ENCODE data around the gene LY6G5C.
"Not testable (repeated sequence)": the region's sequence is repeated elsewhere in the genome, so short reads cannot be mapped to it uniquely, and the experiment has no call there.

LY6G5C gene

DNA sequence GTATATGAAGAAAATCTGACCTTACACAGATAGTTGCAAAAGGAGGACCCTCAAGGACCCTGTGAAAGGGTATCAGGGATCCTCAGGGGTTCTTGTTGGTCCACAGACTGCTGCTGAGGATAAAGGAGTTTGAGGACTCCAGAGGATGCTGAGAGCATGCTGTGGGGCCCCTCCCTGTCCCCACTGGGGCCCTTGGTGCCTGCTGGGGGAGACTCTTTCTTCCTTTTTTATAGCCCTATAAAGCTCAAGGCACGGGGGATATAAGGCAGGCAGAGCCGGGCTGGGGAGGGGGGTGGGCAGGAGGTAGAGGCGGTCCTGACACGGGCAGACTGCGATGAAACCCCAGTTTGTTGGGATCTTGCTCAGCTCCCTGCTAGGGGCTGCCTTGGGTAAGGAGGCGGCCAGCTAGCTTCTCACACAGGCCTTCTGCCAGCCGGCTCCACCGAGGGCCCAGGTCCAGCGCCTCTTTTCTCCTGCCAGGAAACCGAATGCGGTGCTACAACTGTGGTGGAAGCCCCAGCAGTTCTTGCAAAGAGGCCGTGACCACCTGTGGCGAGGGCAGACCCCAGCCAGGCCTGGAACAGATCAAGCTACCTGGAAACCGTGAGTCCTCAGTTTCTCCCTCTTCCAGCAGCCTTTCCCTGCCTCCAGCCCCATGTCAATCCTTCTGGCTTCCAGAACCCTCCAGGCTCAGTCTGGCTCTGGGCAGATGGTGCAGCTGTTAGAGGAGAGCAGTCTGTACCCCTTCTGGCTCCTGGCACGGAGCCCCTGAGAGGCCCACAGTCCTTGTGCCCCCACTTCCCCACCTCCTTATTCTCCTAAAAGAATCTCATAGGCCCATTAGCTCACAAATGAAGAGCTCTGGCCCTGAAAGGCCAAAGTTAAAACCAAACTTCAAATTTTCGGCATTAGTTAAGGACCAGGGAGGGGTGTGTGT lies 34.4 kb upstream of the LY6G5C start, which contains the start of gene LY6G6D:
Gene LY6G6D, plus strand, starts transcription at position 327 of the 937 bp plus-strand sequence. Its CDS starts 8 bp downstream, at position 335.
- DNase-seq (ENCODE audit: low read depth) = no peak

DNA sequence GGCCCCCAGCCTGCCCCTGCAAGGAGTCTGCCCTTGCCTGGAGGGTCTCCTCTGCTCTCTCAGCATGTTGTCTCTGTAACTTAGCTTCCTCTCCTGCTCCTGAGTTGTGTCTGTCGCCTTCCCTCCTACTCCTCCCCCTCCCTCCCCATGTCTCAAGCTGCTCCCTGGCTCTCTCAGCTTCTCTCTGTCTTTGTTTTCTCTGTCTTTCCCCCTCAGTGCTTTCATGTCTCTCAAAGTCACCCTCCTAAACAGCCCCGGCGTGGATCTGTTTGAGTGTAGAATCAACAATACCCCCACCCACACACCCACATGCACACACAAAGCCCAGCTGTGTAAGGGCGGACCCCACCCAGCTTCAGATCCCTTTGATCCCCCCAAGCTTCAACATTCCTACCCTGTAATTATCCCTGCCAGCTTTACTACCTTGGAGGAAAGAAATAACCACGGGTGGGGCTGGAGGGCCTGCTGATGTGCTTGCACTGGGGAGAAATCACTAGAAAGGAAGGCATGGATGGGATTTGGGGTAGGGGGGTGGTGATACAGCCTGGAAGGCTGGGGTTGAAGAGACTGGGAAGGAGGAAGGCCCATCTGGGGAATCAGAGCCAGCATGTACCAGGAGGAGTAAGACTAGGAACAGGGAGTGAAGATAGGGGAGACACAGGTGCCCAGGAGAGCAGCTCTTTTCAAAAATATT lies 33.3 kb upstream of the LY6G5C start:
- DNase-seq (ENCODE audit: low read depth) = no peak

GRCh38 chr6:31713465-31713864 lies 32.6 kb upstream of the LY6G5C start:
- no peak for DNase-seq (ENCODE audit: low read depth)

DNA sequence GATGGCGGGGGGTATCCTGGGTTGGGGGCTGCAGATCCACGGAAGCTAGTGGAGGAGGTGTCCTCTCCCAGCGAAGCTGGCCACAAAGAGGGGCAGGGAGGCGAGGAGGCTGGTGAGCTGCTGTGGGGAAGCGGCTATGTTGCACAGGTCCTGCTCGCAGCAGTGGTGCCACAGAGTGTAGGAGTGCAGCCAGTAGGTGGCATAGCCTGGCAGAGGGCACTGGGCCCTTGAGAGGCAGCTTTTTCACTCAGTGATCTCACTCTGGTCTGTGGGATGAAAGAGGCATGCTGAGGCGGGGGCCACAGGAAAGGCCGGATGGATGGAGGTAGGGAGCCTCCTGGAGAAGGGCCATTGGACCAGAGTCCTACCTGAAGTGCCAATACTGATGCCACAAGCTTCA lies 31.4 kb upstream of the LY6G5C start:
- no peak for DNase-seq (ENCODE audit: low read depth)

GRCh38 chr6:31711233-31711632 lies 30.4 kb upstream of the LY6G5C start:
- no peak for DNase-seq (ENCODE audit: low read depth)

- no peak for DNase-seq (ENCODE audit: low read depth)
These were observed 29.8 kb upstream of the LY6G5C start for GRCh38 chr6:31710523-31711219.

GRCh38 chr6:31709157-31709556 lies 28.3 kb upstream of the LY6G5C start:
- DNase-seq (ENCODE audit: low read depth) = not testable (repeated sequence)

- no peak for DNase-seq (ENCODE audit: low read depth)
These were observed 27.4 kb upstream of the LY6G5C start for GRCh38 chr6:31708224-31708623.

DNA sequence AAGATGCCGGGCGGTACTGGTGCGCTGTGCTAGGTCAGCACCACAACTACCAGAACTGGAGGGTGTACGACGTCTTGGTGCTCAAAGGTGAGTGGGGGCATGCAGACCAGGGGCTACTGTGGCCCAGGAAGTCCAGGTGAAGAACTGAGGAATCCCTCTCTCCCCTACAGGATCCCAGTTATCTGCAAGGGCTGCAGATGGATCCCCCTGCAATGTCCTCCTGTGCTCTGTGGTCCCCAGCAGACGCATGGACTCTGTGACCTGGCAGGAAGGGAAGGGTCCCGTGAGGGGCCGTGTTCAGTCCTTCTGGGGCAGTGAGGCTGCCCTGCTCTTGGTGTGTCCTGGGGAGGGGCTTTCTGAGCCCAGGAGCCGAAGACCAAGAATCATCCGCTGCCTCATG lies 26.8 kb upstream of the LY6G5C start:
- no peak for DNase-seq (ENCODE audit: low read depth)

DNA sequence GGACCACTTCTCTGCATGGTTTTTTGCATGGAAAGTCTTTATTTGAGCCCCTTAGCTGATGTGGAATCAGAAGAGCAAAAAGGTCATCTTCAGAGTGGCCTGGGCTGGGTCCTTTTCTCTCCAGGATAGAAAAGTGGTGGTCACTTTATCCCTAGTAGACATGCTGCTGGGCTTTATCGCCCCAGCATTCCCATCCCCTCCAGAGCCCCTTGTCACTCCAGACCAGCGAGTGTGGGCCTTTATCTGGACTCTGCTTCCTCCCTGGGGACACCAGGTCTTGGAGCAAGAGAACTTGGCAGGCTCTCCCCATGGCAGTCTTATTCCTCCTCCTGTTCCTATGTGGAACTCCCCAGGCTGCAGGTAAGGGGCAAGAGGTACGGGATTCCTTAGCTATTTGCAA lies 25.7 kb upstream of the LY6G5C start, which contains the start of gene LY6G6F:
Gene LY6G6F, plus strand, starts transcription at position 268 of the 400 bp plus-strand sequence. Its CDS starts 41 bp downstream, at position 309.
- DNase-seq (ENCODE audit: low read depth) = no peak

DNA sequence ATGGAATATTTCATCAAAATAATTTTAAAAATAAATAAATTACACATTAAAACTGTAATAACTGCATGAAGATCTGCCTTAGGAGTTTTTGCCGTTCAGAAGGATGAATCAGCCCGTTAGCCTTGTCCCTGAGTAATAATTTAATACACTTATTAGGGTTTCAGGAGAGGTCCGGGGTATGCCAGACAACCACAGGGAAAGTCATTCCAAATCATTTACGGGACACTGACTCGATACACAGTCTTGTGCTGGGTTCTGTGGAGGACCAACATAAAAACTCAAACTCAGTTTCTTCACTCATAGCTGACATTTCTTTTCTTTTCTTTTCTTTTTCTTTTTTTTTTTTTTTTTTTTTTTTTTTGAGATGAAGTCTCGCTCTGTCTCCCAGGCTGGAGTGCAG lies 25.1 kb upstream of the LY6G5C start:
- no peak for DNase-seq (ENCODE audit: low read depth)

- peak; percentile 98 for DNase-seq (ENCODE audit: low read depth)
These were observed 22.2 kb upstream of the LY6G5C start, which contains the start of gene ABHD16A for GRCh38 chr6:31702819-31703716. ABHD16A (minus strand) TSS chr6:31703324; CDS start chr6:31703281, 43 bp downstream.

DNA sequence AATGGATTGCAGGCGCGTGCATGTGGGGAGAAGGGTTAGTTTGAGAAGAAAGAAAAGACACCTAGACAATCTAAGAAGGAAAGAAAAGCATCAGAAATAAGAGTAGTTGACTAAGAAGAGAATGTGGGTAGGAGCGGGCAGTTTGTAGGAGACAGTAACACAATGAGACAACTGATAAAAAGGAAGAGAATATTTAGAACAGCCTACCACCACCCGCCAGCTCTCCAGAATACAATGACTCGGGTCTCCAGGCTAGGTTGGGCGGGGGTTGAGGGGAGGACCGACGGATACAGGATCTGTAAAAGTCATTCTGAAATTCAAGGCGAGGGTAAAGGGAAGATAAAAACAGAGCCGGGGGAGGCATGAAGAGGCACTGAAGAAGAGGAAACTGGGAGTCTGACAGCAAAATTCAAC lies 21.5 kb upstream of the LY6G5C start:
- no peak for DNase-seq (ENCODE audit: low read depth)

- no peak for DNase-seq (ENCODE audit: low read depth)
These were observed 21.0 kb upstream of the LY6G5C start for GRCh38 chr6:31701666-31702404.

DNA sequence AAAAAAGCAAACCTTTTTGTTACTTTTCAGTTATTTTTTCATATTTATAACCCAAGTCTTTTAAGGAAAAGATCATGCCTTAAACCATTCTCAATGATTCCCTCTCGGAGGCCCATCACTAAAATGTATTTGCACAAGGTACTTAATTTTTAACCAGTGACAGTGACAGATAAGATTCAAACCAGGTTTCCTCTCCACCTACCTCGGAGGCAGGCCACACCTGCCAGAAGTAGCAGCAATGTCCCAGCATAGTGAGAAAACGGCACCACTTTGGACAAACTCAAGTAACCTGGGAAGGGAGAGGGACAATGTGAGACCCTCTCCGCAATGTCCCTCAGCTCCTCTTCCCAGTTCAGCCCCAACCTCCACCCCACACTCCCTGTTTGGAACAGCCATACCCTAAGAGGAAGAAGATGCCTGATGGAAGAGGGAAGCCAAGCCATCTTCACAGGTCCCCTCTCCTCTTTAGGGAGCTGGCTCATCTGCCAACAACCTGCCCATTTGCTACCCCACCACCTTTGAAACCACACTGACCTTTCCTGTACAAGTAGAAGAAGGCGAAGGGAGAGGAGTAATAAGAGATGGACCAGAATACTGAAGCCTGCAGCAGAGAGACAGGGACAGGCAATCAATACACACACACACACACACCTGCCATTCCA lies 20.0 kb upstream of the LY6G5C start:
- DNase-seq (ENCODE audit: low read depth) = no peak

GRCh38 chr6:31697555-31697954 lies 16.7 kb upstream of the LY6G5C start:
- DNase-seq (ENCODE audit: low read depth) = no peak

DNA sequence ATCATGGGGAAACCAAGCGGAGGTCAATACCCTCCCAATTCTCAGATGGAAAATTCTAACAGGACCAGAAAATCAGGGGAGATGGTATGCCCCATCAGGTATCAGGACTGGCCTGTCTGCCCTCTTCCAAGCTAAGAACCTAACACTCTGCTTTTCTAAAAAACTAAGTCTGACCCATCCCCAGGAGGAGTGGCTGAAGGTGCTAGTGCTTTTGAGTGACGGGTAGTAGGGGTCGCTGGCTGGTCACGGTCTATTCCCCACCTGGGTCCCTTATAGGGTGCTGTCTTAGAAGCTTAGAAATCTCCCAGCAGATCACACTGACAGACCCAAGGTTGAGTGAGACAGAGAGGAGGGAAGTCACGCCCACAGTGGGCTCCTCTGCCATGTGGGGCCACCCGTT lies 12.7 kb upstream of the LY6G5C start:
- DNase-seq (ENCODE audit: low read depth) = no peak

GRCh38 chr6:31692886-31693285 lies 12.0 kb upstream of the LY6G5C start:
- no peak for DNase-seq (ENCODE audit: low read depth)

DNA sequence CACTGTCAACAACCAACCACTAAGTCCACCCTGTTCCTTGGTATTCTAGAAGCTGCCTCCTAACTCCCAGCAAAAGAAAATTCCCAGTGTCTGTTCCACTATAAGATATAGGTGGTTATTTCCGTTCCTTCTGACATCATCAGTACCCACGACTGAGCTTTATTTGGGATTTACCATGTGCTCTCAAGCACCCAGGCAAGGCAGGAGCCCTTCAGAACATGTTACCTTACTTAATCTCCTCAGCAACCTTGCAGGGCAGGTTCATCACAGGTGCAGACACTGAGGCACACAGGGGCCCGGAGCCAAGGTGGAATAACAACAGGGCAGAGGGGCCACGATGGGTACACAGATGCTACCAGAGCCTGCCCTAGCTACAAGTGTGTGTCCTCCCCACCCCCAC lies 11.5 kb upstream of the LY6G5C start:
- DNase-seq (ENCODE audit: low read depth) = no peak

- DNase-seq (ENCODE audit: low read depth) = no peak
These were observed 10.8 kb upstream of the LY6G5C start for GRCh38 chr6:31691564-31692108.

Measured in fibroblast of gingiva (primary cell).